ENCODE measurements around the gene RAD50.
"Not testable (repeated sequence)": the region's sequence is repeated elsewhere in the genome, so short reads cannot be mapped to it uniquely, and the experiment has no call there.

The RAD50 gene

DNA sequence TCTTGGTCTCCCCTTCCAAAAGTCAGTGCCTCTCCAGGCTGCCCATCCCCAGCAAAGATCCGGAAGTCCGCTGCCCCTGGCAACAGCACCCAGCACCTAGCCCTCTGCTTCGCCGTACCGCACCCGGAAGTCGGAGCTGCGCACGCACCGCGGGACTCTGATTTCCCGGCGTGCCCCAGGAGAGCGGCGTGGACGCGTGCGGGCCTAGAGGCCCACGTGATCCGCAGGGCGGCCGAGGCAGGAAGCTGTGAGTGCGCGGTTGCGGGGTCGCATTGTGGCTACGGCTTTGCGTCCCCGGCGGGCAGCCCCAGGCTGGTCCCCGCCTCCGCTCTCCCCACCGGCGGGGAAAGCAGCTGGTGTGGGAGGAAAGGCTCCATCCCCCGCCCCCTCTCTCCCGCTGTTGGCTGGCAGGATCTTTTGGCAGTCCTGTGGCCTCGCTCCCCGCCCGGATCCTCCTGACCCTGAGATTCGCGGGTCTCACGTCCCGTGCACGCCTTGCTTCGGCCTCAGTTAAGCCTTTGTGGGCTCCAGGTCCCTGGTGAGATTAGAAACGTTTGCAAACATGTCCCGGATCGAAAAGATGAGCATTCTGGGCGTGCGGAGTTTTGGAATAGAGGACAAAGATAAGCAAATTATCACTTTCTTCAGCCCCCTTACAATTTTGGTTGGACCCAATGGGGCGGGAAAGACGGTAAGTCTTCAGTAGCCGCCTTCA is at the start of gene RAD50:
Gene RAD50 (plus strand): TSS at position 215 of the 715 bp plus-strand sequence. CDS start 348 bp downstream, at position 563.
- TF ChIP-seq, protein P1, sequence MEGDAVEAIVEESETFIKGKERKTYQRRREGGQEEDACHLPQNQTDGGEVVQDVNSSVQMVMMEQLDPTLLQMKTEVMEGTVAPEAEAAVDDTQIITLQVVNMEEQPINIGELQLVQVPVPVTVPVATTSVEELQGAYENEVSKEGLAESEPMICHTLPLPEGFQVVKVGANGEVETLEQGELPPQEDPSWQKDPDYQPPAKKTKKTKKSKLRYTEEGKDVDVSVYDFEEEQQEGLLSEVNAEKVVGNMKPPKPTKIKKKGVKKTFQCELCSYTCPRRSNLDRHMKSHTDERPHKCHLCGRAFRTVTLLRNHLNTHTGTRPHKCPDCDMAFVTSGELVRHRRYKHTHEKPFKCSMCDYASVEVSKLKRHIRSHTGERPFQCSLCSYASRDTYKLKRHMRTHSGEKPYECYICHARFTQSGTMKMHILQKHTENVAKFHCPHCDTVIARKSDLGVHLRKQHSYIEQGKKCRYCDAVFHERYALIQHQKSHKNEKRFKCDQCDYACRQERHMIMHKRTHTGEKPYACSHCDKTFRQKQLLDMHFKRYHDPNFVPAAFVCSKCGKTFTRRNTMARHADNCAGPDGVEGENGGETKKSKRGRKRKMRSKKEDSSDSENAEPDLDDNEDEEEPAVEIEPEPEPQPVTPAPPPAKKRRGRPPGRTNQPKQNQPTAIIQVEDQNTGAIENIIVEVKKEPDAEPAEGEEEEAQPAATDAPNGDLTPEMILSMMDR (conservative IDR thresholded peaks at IDR 0.05; ENCODE audit: low read depth, low read length): no peak
- peak within 1 kb of the TSS; percentile 87 for H3K4me3 ChIP-seq (ENCODE audit: low read depth, low read length)

DNA sequence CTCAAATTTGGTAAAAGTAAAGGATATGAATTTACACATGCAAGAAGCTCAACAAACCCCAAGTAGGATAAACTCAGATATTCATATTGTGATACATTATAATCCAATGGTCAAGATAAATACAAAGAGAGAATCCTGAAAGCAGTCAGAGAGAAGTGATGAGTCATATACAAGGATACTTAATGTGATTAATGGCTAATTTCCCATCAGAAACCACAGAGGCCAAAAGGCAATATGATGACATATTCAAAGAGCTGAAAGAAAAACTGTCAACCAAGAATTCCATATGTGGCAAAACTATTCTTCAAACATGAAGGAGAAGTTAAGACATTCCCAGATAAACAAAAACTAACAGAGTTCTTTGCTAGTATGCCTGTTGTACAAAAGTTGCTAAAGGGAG is 46.7 kb upstream of the RAD50 start:
- TF ChIP-seq, protein P1 (conservative IDR thresholded peaks at IDR 0.05; ENCODE audit: low read depth, low read length): no peak
- DNase-seq (ENCODE audit: low read depth): peak; percentile 92

More for the DNA sequence above, at the start of gene RAD50:
- DNase-seq (ENCODE audit: low read depth): peak; percentile 92

GRCh38 chr5:132513618-132514336 is 43.0 kb upstream of the RAD50 start:
- H3K4me3 ChIP-seq (ENCODE audit: low read depth, low read length); DNase-seq (ENCODE audit: low read depth): not testable (repeated sequence)

More for the DNA sequence above, 46.7 kb upstream of the RAD50 start:
- no peak overlapping the region for H3K4me3 ChIP-seq (ENCODE audit: low read depth, low read length)

- not testable (repeated sequence) for DNase-seq (ENCODE audit: low read depth); H3K4me3 ChIP-seq (ENCODE audit: low read depth, low read length)
These were observed 34.7 kb upstream of the RAD50 start for GRCh38 chr5:132522067-132522466.

DNA sequence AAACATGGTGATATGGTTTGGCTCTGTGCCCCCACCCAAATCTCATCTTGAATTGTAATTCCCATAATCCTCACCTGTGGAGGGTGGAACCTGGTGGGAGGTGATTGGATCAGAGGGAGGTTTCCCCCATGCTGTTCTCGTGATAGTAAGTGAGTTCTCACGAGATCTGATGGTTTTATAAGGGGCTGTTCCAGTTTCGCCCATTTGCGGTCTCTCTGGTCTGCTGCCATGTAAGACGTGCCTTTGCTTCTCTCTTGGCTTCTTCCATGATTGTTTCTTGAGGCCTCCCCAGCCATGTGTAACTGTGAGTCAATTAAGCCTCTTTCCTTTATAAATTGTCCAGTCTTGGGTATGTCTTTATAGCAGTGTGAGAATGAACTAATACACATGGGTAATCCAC is 31.9 kb upstream of the RAD50 start:
- not testable (repeated sequence) for H3K4me3 ChIP-seq (ENCODE audit: low read depth, low read length); DNase-seq (ENCODE audit: low read depth)

DNA sequence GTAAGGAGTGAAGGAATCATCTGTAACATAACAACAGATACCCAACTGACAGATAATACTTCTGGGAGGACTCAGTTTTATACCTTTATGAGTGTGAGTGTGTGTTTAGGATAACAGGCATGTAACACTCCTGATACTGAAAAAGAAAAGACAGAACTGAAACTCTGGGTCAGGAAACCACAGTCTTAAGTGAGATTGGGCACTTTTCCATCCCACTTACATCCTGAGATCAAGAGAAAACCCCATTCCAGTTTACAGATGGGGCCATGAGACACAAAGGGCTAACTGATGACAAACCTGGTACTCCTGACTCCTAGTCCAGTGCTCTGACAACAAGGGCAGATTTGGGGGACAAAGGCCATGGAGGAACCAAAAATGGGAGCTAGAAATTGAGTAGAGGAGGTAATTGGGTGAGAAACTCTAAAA is 31.5 kb upstream of the RAD50 start:
- no peak for DNase-seq (ENCODE audit: low read depth)
- TF ChIP-seq, protein P1 (conservative IDR thresholded peaks at IDR 0.05; ENCODE audit: low read depth, low read length): no peak
- H3K4me3 ChIP-seq (ENCODE audit: low read depth, low read length): no peak overlapping the region

DNA sequence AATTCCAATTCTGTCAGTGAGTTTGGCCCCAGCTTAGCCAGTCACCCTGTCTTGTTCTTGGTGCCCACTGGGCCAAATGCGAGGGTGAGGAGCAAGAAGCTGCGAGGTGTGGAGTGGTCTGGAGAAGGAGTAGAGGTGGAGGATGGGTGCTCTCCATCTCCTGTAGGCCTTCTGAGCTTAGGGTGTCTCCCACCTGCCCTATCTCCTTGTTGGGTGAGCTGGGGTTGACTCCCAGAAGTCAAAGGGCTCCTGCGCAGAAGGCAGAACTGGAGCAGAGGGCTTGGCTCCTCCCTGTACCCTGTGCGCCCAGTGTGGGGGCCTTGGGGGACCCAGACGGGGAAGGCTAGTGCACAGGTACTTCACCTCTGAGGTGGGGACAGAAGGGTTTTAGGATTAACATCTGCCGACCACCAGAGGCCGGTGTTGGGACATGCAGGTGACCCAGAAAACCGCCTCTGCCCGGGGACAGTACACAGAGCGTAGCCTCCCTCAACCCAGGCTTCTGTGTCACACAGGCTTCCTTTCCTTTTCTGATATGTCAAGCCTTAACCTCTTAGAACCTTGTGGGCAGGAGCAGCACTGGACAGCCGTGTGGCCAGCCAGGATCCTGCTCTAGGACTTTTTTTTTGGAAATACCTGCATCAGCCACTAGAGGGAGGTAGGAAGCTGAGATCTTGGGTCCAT is 30.3 kb upstream of the RAD50 start:
- TF ChIP-seq, protein P1 (conservative IDR thresholded peaks at IDR 0.05; ENCODE audit: low read depth, low read length): peak; percentile 83
- H3K4me3 ChIP-seq (ENCODE audit: low read depth, low read length): no peak overlapping the region
- DNase-seq (ENCODE audit: low read depth): peak; percentile 66

DNA sequence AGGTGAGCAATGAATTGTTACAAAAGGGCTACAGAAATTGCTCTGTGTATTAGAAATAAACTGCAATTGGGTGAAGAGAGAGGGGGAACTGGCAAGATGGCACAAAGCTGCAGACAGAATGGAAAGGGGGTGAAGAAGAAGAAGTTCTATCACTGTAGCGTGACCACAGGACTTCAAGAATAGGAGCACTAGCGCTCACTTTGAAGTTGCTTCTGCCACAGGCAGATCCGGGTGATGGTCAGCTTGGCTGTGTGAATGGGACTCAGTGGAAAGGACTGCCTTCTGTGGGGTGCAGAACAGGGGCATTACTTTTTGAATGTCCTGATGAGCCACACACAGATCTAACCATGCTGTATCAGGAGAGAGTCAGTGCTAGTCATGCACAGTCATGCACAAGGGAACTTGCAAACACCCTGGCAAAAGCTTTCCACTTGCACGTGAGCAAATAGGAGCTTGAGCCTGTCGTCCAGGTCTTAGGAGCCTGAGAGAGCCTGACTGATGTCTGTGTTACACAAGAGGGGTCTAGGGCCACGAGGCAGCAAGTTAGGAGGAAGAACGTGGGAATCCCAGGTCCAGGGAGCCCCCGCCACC is 29.7 kb upstream of the RAD50 start:
- DNase-seq (ENCODE audit: low read depth): no peak
- H3K4me3 ChIP-seq (ENCODE audit: low read depth, low read length): no peak overlapping the region
- TF ChIP-seq, protein P1 (conservative IDR thresholded peaks at IDR 0.05; ENCODE audit: low read depth, low read length): no peak

Data from choroid plexus epithelial cell (primary cell).